AG09319 (cell line): Measurements from ENCODE around the gene BANF2.
A peak's percentile ranks its signal among the peaks of the same experiment; 100 is the strongest.

ENCODE experiments used
- DNase-seq: peaks from one replicate; pipeline ENCODE4 v3.0.0-alpha.2; 2010; ENCODE audit warnings: low read depth; ENCODE audit errors: extremely low read depth
- CTCF ChIP-seq: IDR thresholded peaks from 2 replicates; pipeline ENCODE4 v1.5.1; 2011; ENCODE audit warnings: low read depth, mild to moderate bottlenecking, inconsistent platforms, low read length, moderate library complexity

BANF2 gene

GRCh38 chr20:17673084-17673483 is 26.7 kb upstream of the BANF2 start:
- no peak for TF ChIP-seq CTCF
- DNase-seq = no peak

- no peak for TF ChIP-seq CTCF
- peak; percentile 49 for DNase-seq
Measured at GRCh38 chr20:17674722-17675518, 24.8 kb upstream of the BANF2 start.

GRCh38 chr20:17675519-17676377 is 24.0 kb upstream of the BANF2 start:
- TF ChIP-seq CTCF = no peak
- DNase-seq = no peak

- no peak for TF ChIP-seq CTCF
- DNase-seq = no peak
Measured at GRCh38 chr20:17676378-17676759, 23.4 kb upstream of the BANF2 start.

GRCh38 chr20:17676942-17677341 is 22.8 kb upstream of the BANF2 start:
- TF ChIP-seq CTCF = no peak
- no peak for DNase-seq

- TF ChIP-seq CTCF = no peak
- no peak for DNase-seq
Measured at GRCh38 chr20:17678295-17678694, 21.5 kb upstream of the BANF2 start.

- DNase-seq = no peak
- TF ChIP-seq CTCF = no peak
Measured at GRCh38 chr20:17678886-17679285, 20.9 kb upstream of the BANF2 start.
